Ovary (tissue), 9 donors: ENCODE data around the gene TEX50. TPM values are rescaled to one million over a fixed set of nuclear protein-coding genes. Genes with fewer than 3 reads are reported as not detected.
"Not testable (repeated sequence)": the region's sequence is repeated elsewhere in the genome, so short reads cannot be mapped to it uniquely, and the experiment has no call there.

Source experiments
- DNase-seq, 5 donors: peaks; one replicate each; pipeline ENCODE4 v3.0.0-alpha.2; 2019 to 2020
- H3K27ac ChIP-seq, 2 donors: fragments of 200-600 bp; one replicate each; pipeline versions ENCODE4 v1.5.1 to v1.8.0; 2019 to 2022
- H3K27me3 ChIP-seq: fragments of 200-600 bp; one replicate; pipeline ENCODE4 v1.8.0; 2022
- H3K36me3 ChIP-seq: fragments of 200-600 bp; sonication (generic); one replicate; pipeline ENCODE4 v1.5.1; 2019
- H3K4me1 ChIP-seq: one replicate; pipeline ENCODE4 v1.8.1; 2013; ENCODE audit warnings: mild to moderate bottlenecking, moderate library complexity; ENCODE audit not compliant: insufficient read depth
- H3K4me3 ChIP-seq: fragments of 200-600 bp; sonication (generic); one replicate; pipeline ENCODE4 v1.5.1; 2017
- H3K9me3 ChIP-seq, 2 donors: fragments of 200-600 bp in 1 of 2; sonication (generic) in 1 of 2; one replicate each; pipeline versions ENCODE4 v1.5.1 to v1.8.1; 2013 to 2019; ENCODE audit warnings: mild to moderate bottlenecking in 1 of 2, moderate library complexity in 1 of 2
- EP300 ChIP-seq: sonication (generic); formaldehyde crosslinking; IDR thresholded peaks from one replicate; pipeline ENCODE4 v1.6.1; 2017; ENCODE audit warnings: antibody characterized with exemption
- POLR2A ChIP-seq: fragments of 450-650 bp; IDR thresholded peaks from one replicate; pipeline ENCODE4 v1.6.1; 2017; ENCODE audit warnings: antibody characterized with exemption, mild to moderate bottlenecking, moderate library complexity
- WGBS, 3 donors: extraction: QIAGEN DNeasy Blood & Tissue Kit in 1 of 3; methylation state at CpG; one replicate each; pipeline versions ENCODE4 v1.1.5 to v1.1.7; 2013 to 2017; 5-methylcytosine and 5-hydroxymethylcytosine counted together
- intact Hi-C, 4 donors: fragments of 100-400 bp; cut with DNase I; formaldehyde crosslinking; loops; one replicate each; pipeline versions ENCODE4 v1.11.0 to v1.15.1; 2022 to 2023
- polyA plus RNA-seq, 2 donors: library from polyadenylated mRNA; stranded (reverse); fragments of 200-250 nt in 1 of 2; fragments of 350-450 nt in 1 of 2; fragmentation: Illumina TruSeq in 1 of 2; extraction: RNeasy Lipid Tissue Mini Kit (QIAGEN cat#74804) in 1 of 2; gene quantifications; one replicate each; pipeline ENCODE4 v1.2.3, GENCODE V29; 2013 to 2014
- total RNA-seq, 7 donors: library from RNA; depleted of rRNA in 2 of 7; stranded (reverse); fragments of >200 nt in 2 of 7; fragmentation: NEBNext Ultra II Directional in 3 of 7; extraction: Animal tissue kit (Norgen Biotek cat#: 25700) in 3 of 7; gene quantifications; one replicate each; pipeline versions ENCODE4 v1.1.0 to v1.2.4, GENCODE V29; 2016 to 2023
- TF ChIP-seq, protein P1 (sequence below), 3 donors: fragments of 450-650 bp in 2 of 3; fragments of 200-600 bp in 1 of 3; IDR thresholded peaks; one replicate each; pipeline versions ENCODE4 v1.5.1 to v1.8.0; 2016 to 2022; ENCODE audit warnings: antibody characterized with exemption in 3 of 3, mild to moderate bottlenecking in 1 of 3
- donor health status: DM: no; HTN: no; CAD: no; lungs with moderate emphysema.
- donor health status: DM: no; HTN: no; CAD: no.
- donor health status: Bipolar disorder and iron deficiency.
- donor health status: DM: yes; HTN: yes; CAD: no.
- donor health status: DM: no; HTN: no; CAD: no.
- donor health status: DM: yes; HTN: yes; CAD: no.

TEX50 gene
- total and polyA plus RNA-seq, 9 donors, result not detected

DNA sequence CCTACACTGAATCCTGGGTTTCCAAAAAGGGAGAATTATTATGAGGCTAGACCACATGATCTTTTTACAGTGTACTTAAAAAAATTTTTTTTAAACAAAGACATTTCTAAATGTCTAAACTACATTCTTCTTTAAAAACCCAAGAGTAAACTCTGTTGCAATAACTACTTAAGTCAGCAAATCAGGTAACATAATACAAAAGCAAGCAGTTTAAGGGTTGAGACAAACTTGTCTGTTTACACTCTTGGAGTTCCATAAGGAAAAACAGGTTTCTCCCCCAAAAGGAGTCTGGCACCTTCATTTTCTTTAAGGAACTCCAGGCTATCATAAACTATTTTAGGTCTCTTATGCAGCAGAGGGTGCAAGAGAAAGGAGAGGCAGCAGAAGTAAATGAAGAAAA is 47.0 kb downstream of the TEX50 start:
- no peaks in the 10 kb centered on the region for H3K36me3 ChIP-seq
- TF ChIP-seq EP300 (no peak), POLR2A (no peak)
- TF ChIP-seq, protein P1, sequence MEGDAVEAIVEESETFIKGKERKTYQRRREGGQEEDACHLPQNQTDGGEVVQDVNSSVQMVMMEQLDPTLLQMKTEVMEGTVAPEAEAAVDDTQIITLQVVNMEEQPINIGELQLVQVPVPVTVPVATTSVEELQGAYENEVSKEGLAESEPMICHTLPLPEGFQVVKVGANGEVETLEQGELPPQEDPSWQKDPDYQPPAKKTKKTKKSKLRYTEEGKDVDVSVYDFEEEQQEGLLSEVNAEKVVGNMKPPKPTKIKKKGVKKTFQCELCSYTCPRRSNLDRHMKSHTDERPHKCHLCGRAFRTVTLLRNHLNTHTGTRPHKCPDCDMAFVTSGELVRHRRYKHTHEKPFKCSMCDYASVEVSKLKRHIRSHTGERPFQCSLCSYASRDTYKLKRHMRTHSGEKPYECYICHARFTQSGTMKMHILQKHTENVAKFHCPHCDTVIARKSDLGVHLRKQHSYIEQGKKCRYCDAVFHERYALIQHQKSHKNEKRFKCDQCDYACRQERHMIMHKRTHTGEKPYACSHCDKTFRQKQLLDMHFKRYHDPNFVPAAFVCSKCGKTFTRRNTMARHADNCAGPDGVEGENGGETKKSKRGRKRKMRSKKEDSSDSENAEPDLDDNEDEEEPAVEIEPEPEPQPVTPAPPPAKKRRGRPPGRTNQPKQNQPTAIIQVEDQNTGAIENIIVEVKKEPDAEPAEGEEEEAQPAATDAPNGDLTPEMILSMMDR (IDR thresholded peaks at IDR 0.05), result no peak
- no peak overlapping the region for H3K27ac ChIP-seq
- H3K4me3 ChIP-seq, result no peak overlapping the region
- intact Hi-C loops, result no loop called here
- H3K27me3 ChIP-seq, result no peaks in the 10 kb centered on the region
- H3K4me1 ChIP-seq, result no peaks in the 10 kb centered on the region
- no peak for DNase-seq
- no peaks in the 10 kb centered on the region for H3K9me3 ChIP-seq

DNA sequence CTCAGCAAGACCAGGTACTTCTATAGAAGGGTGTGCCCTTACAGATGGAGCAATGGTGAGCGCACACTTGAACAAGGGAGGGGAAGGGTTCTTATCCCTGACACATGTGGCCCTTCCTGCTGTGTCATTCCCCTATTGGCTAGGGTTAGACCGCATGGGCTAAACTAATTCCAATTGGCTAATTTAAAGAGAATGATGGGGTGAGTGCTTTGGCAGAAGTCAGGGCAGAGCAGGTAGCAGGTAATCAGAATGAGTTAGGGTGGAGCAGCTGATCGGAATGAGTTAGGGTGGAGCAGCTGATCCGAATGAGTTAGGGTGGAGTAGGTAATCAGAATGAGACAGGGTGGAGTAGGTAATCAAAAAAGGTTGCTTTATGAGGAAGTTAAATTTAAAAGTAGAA is 48.7 kb downstream of the TEX50 start:
- H3K4me1 ChIP-seq, H3K9me3 ChIP-seq, intact Hi-C loops, H3K4me3 ChIP-seq, H3K27ac ChIP-seq, H3K27me3 ChIP-seq, H3K36me3 ChIP-seq, DNase-seq: not testable (repeated sequence)
- WGBS, 3 donors, result 89 to 92% (median 91%) methylated on average over 4 of the region's 4 CpGs

DNA sequence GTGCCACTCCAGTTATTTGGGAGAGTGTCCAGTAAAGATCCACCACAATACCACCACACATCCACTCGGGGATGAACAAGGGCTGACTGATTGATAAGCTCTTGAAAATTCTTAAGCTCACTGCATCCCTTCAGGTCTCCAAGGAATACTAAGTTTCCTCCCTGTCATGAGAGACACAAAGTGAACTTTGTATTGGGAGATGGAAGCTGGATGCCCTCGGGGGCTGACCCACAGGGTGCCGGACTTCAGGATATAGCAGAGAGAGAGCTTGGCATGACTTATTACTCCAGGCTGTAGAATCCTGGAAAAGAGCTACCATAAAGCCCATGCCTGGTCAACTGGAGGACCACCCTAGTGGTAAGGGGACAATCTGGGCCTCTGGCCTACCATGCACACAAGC is 50.0 kb downstream of the TEX50 start:
- H3K36me3 ChIP-seq, H3K9me3 ChIP-seq, H3K4me1 ChIP-seq, DNase-seq, H3K27ac ChIP-seq, intact Hi-C loops, H3K4me3 ChIP-seq, H3K27me3 ChIP-seq: not testable (repeated sequence)
- WGBS, 3 donors, result 73 to 83% (median 83%) methylated on average over 3 of the region's 3 CpGs

Other genes starting within 250 kb of the TEX50 start
- 100 to 1,000 TPM; 111 to 224 (median 198) TPM for gene PRDX6, start 158.0 kb upstream of the TEX50 start, total RNA-seq
- 100 to 1,000 TPM; 140 to 278 TPM for gene PRDX6, start 158.0 kb upstream of the TEX50 start, polyA plus RNA-seq
- gene SLC9C2, start 32.3 kb upstream of the TEX50 start, total RNA-seq, result 1 to 10 TPM in 4 of 7 donors, under 1 TPM in 3; 0.36 to 5.3 (median 1.0) TPM
- under 1 TPM; 0.07 to 0.48 TPM for gene SLC9C2, start 32.3 kb upstream of the TEX50 start, polyA plus RNA-seq
- gene ANKRD45, start 34.5 kb downstream of the TEX50 start, total RNA-seq, result 1 to 10 TPM in 4 of 7 donors, under 1 TPM in 3; 0.30 to 7.1 (median 2.5) TPM
- gene ANKRD45, start 34.5 kb downstream of the TEX50 start, polyA plus RNA-seq, result 1 to 10 TPM in 1 of 2 donors, under 1 TPM in 1; 0.91 to 2.6 TPM
- gene KLHL20, start 79.6 kb downstream of the TEX50 start, total RNA-seq, result 10 to 100 TPM; 16.8 to 33.4 (median 23.0) TPM
- gene KLHL20, start 79.6 kb downstream of the TEX50 start, polyA plus RNA-seq, result 10 to 100 TPM; 15.6 to 27.7 TPM
- 10 to 100 TPM in 2 of 7 donors, 1 to 10 TPM in 5; 7.8 to 11.5 (median 9.1) TPM for gene DARS2, start 189.3 kb downstream of the TEX50 start, total RNA-seq
- 10 to 100 TPM in 1 of 2 donors, 1 to 10 TPM in 1; 4.3 to 20.5 TPM for gene DARS2, start 189.3 kb downstream of the TEX50 start, polyA plus RNA-seq
- 1 to 10 TPM; 1.1 to 5.6 (median 3.1) TPM for gene CENPL, start 189.5 kb downstream of the TEX50 start, total RNA-seq
- 1 to 10 TPM; 2.4 to 3.9 TPM for gene CENPL, start 189.5 kb downstream of the TEX50 start, polyA plus RNA-seq
- gene GAS5, start 232.7 kb downstream of the TEX50 start, total RNA-seq, result 1,000 to 10,000 TPM in 6 of 7 donors, 100 to 1,000 TPM in 1; 958 to 2,885 (median 1,266) TPM
- 1,000 to 10,000 TPM in 1 of 2 donors, 100 to 1,000 TPM in 1; 802 to 2,293 TPM for gene GAS5, start 232.7 kb downstream of the TEX50 start, polyA plus RNA-seq
- gene ZBTB37, start 233.0 kb downstream of the TEX50 start, total RNA-seq, result 10 to 100 TPM in 5 of 7 donors, 1 to 10 TPM in 2; 6.5 to 20.0 (median 14.9) TPM
- gene ZBTB37, start 233.0 kb downstream of the TEX50 start, polyA plus RNA-seq, result 1 to 10 TPM; 2.3 to 4.4 TPM